HG03565 (cell line): ENCODE measurements around the gene DLG2.
A peak's percentile ranks its signal among the peaks of the same experiment; 100 is the strongest.

ENCODE experiments used
- ATAC-seq: cut with Tn5 transposase; IDR thresholded peaks from one replicate; pipeline ENCODE4 v1.9.1; 2021; ENCODE audit warnings: mild to moderate bottlenecking, moderate library complexity; ENCODE audit not compliant: unreplicated experiment

DLG2 gene

DNA sequence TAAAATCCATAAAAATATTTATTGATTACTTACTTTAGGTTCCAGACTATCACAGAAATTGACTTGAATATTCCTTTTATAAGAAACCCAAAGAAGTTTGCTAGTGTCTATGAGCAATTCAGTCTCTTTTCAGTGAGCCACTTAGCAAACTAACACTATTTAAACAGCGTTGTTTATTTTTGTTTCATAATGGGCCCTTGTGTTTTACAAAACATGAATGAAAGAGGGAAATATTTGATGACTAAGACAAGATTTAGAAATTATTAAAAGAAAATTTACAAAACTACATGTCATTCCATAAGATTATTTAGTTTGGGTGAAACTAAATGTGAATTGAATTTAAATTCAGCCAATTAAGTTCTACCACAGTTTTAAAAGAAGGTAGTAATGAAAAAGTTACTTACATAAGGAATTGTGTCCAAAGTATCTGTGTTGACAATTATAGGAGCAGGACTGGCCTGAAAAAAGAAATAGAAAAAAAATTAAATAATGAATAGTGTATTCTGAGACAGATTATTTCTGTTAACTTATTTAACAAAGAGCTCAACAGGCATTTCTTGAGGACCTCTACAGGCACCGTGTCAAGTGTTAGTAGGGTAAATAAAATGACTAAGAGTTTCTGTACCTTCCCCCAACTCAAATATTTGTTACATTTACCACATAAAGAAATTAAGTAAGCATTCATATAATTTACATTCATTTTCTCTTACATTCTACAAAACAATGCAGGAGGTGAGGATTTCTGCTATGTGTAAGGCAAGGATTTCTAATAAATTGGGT, 1376.1 kb downstream of the DLG2 start:
- no peak for ATAC-seq

DNA sequence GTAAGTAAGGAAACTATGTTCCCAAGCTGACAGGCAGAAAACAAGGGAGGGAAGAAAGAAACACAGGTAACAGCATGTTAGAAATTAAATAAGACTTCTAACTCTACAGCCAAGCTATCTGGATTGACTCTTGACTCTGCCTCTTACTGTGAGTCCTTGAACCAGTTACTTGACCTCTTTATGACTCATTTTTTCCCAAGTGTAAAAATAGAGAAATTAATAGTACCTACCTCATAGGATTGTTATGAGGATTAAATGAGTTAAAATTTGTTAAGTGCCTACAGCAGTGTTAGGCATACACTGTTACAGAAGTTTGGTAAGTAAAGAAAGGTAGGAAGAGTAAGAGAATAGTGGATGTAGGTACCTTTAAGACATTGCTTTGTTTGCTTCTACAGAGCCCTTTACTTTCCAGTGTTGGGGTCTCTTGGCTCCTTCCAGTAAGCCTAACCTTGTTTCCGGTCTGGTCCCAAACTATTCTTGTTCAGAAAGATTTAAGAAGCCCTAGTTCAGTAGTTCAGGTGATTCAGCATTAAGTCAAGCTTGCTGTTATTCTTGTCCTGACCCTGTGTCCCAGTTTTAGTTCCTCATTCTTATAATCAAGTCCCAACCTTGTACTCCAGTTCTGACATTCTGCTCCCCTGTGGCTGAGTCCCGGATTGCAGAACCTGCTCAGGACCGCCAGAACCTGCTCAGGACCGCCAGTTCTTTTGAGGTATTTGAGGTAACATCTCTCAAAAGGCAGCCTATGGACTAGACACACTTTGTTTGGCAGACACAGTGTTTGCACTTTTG, 1377.6 kb downstream of the DLG2 start:
- ATAC-seq = peak; percentile 66

DNA sequence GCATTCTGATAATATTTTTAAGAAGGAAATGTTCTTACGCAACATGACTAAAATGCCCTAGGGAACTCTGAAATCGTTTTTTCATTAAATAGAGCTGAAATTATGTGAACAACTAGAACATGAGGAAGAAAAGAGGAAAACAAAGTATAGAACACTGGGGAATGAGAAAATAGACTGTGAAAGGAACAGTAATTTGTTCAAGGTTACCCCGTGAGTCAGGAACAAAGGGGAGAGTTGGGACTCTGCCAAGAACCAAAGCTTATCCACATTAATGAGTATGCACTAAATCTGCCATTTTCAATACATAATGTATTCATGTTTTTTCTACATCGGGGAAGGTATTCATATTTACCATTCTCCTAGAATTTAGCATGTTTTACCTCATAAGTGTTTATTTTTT, 1379.2 kb downstream of the DLG2 start:
- ATAC-seq = no peak

DNA sequence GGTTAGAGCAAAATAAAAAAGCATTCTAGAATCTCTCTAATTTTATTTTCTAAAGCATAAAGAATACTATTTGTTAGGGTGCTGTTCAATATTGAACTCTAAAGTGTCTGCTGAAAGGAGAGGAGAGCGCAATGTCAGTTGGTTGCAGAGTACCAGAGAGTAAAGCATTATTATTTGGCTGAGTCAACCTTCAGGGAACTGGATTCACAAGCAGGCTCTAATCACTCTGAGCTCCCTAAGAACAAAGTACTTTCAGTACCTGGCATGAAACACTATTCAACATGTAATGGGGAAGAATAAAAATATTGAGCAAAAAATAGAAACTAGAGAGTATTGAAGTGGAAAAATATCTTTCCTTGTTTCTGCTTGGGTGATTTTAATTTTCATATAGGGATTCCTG, 1380.0 kb downstream of the DLG2 start:
- ATAC-seq = no peak

DNA sequence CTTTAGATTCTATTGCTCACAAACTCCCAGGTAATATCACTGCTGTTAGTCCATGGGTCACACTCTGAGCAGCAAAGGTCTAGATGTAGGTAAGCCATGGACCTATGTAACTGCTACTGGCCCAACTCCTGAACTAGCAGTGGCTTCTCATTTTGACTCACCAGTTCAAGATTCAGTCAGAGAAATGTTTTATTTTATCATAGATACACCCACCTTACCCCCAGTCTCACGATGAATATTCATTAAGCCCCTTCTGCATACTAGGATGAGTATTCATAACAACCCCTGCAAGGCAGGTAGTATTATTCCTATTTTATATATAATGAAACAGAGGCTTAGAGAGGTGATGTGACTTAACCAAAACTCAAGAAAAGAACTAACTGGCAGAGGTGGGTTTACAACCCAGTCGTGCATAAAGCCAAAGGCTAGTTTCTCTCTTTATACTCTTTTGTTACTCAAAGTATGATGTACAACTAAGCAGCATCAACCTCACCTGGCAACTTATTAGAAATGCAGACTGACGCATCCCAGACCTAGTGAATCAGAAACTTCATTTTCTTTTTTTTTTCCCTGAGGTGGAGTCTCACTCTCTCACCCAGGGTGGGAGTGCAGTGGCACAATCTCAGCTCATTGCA, 1383.4 kb downstream of the DLG2 start:
- peak; percentile 86 for ATAC-seq

DNA sequence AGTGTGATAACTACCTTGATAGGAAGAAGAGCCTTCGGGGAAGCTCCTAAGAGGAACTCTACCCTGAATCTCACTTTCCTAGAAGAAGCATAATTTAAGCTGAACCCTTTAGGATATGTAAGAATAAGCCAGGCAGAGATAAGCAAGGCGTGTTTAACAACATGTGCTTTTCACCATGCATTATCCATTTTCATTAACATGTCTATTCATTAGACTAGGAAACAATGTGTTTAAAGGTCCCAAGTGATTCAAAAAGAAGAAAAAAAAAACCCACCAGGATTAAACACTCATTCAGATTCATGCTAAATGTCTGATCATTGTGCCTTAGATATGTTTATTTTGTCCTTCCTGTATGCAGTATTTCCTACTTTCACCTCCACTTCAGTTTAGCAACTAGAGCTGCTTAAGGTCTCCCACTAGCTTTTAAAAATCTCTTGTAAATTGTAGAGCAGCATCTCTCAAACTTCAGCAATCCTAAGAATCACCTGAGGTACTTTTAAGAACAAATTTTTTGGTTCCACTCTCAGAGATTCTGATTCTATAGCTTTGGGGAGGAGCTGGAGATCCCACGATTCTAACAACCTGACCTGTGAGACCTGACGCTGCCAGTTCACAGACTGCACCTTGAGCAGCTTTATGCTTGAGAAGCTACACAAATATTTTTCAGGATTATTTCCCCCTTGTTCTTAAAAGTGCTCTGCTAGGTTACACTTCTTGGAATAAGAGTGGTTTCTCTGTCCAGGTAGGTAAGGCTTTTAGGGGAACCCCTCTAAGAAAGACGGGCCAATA, 1385.6 kb downstream of the DLG2 start:
- ATAC-seq = no peak

DNA sequence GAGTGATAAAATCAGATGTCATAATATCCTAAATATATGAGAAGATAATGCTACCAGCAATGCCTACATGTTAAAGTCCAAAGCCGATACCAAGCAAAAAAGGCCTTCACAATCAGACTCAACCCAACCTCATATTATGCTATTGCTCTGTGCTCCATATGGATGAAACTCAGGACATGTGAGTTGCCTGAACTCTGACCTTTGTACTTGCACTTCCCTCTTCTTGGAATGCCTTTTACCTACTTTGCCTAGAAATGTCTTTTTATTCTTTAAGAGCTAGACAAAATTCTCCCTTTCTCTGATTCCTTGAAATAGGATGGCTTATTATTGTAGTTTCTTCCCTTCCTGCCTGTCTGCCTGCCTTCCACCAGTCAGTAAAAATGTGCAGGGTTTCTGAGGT, 1386.3 kb downstream of the DLG2 start:
- no peak for ATAC-seq

DNA sequence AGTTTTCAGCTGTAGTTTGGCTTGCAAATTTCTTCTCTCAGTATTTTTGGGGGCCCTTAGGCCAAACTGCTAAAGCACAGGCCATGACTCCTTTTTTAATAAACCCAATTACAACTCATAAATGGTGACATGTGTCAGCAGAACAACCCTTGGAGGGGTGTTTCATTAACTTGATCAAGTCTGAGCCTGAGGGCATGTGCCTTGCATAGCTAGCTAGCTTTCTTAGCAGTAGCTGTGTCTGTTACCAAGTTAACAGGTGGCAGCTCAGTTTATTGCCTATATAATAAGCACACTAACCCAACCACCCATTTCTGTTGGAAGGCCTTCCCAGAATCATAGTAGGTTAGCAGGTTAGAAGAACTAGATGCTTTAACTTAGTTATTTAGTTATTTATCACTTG, 1390.7 kb downstream of the DLG2 start:
- no peak for ATAC-seq

DNA sequence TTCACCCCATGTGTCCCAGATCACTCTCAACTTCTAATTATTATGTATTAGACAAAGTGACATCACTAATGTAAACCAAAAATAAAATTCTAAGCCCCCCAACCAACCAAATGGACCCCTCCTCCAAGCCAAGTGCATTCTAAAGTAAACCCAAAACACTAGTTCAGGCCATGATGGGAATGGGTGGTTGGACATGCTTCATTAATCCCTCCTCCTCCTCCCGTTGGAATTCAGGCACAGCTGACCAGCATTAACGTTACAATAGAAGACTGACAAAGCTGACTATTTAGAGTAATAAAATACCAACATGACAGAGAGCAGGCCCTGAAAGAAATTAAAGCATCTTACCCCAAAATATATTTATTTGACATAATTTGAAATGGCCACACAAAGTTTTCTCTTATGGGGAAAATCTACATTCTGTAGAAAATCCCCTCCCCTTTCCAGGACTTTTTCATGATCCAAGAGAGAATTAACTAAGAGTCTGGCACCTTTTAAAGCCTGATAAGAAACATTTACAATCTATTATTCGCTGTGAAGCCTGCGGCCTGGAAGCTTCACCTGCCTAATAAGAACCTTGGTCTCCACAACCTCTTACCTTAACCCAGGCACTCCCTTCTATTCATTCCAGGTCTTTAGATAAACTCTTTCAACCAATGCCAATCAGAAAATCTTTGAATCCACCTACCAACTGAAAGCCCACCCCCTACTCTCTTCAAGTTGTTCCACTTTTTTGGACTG, 1392.5 kb downstream of the DLG2 start:
- ATAC-seq = no peak

DNA sequence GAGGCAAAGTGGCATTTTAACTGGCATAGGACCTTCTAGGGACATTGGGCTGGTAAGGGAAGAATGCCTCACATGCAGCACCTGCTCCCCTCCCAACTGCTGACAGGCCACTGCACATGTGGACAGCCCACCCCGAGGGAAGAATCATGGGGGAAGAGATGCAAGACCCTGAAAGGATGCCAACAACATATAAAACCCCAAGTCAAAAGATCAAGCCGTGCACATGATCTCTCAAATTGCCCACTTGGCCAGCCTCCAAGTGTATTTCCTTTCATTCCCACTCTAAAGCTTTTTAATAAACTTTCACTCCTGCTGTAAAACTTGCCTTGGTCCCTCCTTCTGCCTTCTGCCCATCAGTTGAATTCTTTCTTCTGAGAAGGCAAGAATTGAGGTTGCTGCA, 1393.1 kb downstream of the DLG2 start:
- no peak for ATAC-seq

DNA sequence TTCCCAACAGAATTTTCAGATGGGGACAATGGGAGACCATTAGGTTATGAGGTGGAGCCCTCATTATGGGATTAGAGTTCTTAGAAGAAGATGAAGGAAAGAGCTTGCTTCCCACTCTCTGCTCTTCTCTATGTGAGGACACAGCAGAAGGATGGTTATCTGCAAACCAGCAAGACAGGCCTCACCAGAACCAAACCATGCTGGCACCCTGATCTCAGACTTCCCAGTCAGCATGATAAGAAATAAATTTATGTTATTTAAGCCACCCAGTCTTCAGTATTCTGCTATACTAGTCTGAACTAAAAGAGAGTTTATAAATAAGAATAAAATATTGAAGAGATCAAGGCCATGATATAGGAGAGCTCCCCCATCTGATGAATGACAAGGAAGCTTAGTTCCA, 1394.6 kb downstream of the DLG2 start:
- ATAC-seq = no peak

DNA sequence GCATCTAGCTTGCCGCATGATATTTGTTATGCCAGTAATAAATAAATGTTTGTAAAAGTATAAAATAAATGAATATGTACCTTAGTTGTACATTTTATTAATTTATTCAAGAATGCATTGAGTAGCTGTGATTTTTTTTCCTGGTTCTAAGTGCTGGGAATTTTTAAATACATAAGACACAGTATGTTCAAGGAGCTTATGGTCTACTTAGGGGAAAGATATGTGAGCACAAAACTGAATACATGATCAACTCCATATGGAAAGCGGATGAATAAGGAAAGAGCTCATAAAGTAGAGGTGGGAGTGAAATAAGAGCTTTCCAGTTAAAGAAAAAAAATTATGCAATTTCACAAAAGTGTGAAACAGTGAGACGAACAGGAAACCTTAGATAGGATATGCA, 1396.7 kb downstream of the DLG2 start:
- no peak for ATAC-seq

DNA sequence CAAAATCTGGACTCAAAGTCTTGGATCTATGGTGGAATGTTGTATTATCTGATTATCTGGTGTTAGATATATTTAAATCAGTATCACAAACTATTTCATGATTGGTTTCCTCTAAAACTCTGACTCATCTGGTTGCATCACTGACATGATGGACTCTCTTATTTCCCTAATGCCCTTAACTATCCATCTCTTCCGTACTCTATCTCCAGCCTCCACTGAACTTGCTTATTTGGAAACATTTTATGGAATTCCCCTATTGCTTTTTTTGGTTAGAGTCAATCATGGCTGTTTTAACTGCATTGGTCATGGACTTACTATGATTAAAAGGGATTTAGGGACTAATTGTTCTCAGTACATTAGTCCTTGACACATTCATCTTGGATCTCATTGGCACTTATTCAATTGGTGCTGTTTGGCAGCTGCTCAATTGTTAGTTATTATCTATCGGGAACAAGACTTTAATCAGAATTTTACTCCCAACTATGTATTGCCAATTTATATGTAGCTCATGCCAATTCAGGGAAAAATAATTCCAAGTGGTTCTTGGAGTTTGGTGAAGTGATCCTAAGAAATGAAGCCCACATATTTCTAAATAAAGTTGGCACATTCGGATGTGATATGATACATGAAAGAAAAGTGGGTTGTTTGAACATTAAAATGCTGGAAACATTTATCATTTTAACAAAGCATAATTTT, 1399.0 kb downstream of the DLG2 start:
- ATAC-seq = no peak

DNA sequence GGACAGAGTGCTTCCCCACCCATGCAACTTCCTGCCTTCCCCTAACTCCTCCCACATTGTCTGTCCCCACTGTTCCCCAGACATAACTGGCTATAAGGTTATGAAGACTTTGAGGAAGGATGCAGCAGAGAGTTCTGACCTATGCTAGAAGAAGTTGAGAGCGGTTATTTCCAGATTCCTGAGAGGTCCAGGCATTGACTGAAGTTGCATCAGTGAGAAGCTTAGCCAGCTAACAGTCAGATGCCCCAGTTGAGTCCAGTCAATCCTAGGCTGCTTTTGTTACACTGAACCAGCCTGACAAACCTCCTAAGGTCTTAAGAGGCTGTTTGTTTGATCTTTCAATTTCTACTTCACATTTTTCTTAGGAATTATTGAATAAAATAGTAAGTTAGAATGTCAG, 1403.1 kb downstream of the DLG2 start:
- ATAC-seq = no peak

DNA sequence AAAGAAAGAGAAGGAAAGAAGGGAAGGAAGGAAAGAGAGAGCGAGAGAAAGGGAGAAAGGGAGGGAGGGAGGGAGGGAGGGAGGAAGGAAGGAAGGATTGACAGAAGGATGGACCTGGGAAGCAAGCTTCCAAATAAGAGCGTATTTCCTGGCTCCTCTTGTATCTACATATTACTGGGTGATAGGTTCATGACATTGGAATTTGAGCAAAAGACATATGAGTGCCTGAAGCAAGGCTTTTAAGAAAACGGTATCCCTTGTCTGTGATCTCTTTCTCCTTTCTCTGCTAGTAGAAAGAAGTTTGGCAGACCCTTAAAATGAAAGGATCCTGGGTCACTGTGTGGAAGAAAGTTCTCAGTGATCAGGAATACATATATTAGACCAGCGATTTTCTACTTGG, 1408.8 kb downstream of the DLG2 start:
- ATAC-seq = no peak

DNA sequence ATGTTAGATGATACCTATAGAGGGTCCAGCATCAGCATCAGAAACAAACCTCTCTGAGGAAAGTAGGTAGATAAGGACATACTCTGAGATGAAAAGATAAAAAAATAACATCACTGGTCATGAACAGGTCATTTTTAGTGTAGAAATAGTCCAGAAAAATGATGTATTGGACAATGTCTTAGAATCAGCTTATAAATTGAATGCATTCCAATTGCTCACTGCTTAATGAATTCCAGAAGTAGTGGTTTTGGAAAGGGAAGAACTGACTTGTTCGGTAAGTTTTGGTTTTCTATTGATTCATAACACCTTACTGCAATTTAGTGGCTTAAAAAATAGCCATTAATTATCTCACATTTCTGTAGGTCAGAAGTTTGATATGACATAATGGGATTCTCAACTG, 1411.5 kb downstream of the DLG2 start:
- ATAC-seq = no peak

DNA sequence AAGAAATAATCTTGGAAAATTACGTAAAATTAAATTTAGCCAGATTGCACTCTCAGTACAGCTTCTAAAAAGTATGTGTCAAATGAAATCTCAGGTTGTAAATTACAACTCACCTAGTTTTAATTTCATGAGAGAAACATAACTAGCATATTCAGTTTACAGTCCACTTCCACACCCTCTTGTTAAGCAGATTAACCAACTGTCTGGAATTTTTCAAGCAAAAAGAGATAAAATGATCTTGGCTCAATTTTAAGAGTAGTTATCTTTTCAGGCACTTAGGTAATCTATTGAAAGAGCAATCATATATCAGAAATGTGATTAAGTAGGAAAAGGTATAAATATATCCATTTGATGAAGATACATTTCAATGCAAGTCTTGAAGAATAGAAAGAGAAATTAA, 1412.6 kb downstream of the DLG2 start:
- ATAC-seq = no peak

DNA sequence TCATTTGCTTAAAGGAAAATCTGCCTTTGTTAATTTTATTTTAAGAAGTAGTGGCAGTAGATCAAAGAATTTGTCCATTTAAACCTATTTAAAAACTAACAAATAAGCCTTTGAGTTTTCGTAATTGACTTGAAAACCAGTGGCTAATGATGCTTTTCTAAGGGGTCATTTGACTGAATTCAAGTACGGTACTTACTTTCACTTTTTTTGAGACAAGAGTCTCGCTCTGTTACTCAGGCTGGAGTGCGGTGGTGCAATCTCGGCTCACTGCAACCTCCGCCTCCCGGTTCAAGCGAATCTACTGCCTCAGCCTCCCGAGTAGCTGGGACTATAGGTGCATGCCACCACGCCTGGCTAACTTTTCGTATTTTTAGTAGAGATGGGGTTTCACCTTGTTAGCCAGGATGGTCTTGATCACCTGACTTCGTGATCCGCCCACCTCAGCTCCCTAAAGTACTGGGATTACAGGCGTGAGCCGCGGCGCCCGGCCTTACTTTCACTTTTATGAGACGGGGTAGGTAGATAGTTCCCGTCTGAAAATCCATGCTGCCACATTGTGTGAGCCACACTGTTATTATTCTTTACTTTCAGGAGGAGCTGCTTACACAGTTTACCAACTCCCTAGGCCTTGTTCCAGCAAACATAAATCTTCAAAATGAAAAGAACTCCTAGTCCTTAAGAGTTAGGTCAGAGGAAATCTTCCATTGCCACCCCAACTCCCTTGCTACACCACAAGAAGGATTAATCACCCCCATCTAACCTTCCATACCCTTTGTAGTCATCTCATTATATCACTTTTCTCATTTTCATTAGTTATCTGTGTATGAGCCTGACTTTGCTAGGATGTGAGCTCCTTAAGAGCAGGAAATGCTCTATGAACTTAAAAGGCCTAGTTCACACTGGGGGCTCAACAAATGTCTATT, 1414.4 kb downstream of the DLG2 start:
- no peak for ATAC-seq

DNA sequence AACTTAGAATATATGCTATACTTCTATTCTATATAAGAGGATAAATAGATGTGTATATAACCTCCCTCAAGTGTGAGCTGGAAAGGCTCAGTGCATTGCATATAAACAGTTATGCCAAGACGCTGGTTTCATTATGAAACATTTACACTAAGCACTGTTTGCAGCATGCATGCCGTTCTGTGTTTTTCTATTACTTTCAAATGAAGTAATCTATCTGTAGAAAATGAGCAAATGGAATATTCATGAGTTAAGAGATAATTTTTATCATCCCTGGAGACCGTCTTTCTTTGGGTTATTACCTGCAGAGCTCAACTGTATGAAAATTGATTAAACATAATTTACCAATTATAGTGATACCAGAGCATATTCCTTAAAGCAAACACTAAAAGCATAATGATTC, 1415.2 kb downstream of the DLG2 start:
- no peak for ATAC-seq
